Fibroblast of mammary gland (primary cell): ENCODE data around the gene ARHGAP21.
"Not testable (repeated sequence)": the region's sequence is repeated elsewhere in the genome, so short reads cannot be mapped to it uniquely, and the experiment has no call there.

ENCODE experiments used
- DNase-seq: peaks from one replicate; pipeline ENCODE4 v3.0.0-alpha.2; 2010; ENCODE audit warnings: low read depth
- H3K4me3 ChIP-seq: 2 replicates; pipeline ENCODE4 v1.5.1; 2011; ENCODE audit warnings: low read depth, mild to moderate bottlenecking, low read length, moderate library complexity; ENCODE audit not compliant: control insufficient read depth
- TF ChIP-seq, protein P1 (sequence below): conservative IDR thresholded peaks from 2 replicates; pipeline ENCODE4 v1.5.1; 2011; ENCODE audit warnings: low read depth, low read length, inconsistent platforms; ENCODE audit not compliant: control insufficient read depth, insufficient read depth

The ARHGAP21 gene

DNA sequence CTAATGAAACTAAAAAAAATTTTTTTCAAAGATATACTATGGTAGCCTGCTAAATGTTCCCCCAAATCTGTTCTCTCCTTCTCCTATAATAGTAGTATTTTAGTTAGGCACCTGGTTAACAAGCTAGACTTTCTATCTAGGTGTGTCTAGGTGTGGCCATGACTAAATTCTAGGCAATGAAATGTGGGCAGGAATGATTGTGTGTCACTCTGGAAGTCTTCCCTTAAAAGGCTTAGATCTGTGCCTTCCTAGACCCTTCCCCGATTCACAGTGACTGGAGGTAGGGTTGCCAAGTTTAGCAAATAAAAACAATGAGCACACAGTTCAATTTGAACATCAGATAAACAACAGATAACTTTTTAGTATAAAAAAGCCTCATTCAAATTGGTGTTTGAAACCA is 8.3 kb upstream of the ARHGAP21 start:
- TF ChIP-seq, protein P1, sequence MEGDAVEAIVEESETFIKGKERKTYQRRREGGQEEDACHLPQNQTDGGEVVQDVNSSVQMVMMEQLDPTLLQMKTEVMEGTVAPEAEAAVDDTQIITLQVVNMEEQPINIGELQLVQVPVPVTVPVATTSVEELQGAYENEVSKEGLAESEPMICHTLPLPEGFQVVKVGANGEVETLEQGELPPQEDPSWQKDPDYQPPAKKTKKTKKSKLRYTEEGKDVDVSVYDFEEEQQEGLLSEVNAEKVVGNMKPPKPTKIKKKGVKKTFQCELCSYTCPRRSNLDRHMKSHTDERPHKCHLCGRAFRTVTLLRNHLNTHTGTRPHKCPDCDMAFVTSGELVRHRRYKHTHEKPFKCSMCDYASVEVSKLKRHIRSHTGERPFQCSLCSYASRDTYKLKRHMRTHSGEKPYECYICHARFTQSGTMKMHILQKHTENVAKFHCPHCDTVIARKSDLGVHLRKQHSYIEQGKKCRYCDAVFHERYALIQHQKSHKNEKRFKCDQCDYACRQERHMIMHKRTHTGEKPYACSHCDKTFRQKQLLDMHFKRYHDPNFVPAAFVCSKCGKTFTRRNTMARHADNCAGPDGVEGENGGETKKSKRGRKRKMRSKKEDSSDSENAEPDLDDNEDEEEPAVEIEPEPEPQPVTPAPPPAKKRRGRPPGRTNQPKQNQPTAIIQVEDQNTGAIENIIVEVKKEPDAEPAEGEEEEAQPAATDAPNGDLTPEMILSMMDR, result no peak
- H3K4me3 ChIP-seq, result no peak overlapping the region
- no peak for DNase-seq

DNA sequence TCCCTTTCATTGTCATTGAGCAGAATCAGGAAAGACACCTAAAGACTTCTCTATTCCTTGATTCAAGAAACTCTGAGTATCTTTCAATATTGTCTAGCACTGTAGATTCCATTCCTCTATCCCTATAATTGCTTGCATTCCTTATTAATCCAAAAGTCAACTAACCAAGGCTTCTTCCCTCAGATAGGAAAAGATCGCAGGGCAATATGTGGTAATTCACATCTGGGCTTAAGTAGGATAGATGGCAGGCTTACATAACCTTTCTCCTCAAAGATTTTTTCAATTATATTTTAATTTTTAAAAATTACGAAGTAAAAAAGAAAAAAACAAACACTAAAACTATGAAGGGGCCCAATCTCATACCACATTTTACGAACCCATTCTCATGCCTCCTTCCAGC is 7.1 kb upstream of the ARHGAP21 start:
- DNase-seq, result no peak
- TF ChIP-seq, protein P1, result no peak
- H3K4me3 ChIP-seq, result no peak overlapping the region

DNA sequence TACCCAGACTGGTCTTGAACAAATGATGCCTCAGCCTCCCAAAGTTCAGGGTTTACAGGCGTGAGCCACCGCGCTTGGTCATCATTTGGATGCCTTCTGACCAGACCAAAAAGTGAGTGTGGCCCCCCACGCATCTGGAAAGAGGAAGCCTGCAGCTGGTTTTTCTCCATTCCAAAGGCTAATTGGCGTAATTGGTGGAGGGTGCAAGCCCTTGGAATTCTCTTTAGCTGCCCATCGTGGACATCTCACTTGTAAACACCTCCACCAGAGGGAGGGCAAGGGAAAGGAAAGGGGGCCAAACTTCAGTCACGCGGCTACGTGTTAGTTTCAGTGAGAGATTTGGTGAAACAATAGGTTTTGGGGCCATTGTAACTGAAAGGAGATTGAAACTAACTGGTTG is 4.1 kb upstream of the ARHGAP21 start:
- TF ChIP-seq, protein P1, result peak; percentile 20
- H3K4me3 ChIP-seq, result no peak overlapping the region
- DNase-seq, result no peak

DNA sequence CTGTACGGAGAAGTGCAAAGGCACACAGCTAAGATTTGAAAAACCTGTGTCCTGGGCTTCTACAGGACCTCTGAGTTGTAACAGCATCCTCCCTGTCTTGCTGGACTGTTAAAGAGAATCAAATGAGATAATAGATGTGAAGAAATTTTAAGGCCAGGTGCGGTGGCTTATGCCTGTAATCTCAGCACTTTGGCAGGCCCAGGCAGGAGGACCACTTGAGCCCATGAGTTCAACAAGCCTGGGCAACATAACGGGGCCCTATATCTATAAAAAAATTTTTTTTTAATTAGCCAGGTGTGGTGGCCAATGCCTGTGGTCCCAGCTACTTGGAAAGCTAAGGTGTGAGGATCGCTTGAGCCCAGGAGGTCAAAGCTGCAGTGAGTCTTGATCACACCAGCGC is 2.9 kb upstream of the ARHGAP21 start:
- H3K4me3 ChIP-seq, result no peak overlapping the region
- TF ChIP-seq, protein P1, result no peak
- no peak for DNase-seq

DNA sequence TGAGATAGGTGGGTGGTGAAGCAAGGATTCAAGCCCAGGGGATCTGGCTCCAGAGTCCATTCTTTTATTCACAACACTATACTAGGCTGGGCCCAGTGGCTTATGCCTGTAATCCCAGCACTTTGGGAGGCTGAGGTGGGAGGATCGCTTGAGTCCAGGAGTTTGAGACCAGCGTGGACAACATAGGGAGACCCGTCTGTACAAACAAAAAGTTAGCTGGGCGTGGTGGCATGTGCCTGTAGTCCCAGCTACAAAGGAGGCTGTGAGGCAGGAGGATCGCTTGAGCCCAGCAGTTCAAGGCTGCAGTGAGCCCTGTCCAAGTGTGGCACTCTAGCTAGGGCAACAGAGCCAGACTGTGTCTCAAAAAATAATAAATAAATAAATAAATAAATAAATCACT is 2.3 kb upstream of the ARHGAP21 start:
- not testable (repeated sequence) for H3K4me3 ChIP-seq, DNase-seq

DNA sequence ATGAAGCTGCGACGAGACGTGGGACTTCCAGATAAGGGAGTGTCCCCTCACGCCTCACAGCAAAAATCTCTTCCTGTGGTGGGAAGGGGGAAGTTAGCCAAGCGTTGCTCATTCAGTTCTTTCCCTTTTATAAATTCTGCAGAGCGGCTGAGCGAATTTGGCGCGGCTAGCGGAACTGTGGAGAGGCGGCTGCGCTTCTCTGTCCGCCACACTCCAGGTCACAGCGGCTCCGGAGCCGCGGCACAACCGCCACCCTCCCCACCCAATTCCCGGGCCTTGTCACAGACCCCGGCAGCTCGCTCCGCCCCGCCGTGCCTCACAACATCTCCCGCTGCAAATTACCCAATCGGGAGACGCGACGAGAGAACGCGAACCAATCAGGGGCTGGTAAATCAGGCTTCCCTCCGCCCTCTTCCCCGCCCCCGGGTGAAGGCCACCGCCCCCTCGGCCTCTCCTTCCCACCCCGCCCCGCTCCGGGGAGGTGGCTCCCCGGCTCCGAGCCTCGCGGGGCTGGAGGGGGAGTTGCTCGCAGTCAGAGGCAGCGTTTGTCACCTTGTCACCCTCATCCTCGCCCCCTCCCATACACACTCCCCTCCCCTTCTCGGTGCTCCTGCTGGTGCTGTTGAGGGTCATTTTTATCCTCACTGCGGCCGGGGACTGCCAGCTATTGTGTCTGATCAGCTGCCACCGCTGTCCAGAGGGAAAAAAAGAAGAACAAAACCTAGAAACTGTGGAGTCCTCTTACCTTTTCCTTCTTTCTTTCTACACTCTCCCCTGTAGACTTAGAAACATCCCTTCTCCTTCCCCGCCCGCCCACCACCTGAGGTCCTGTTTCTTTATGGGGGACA is 918 bp upstream of the ARHGAP21 start:
- TF ChIP-seq, protein P1, result no peak
- peak; percentile 96 for DNase-seq
- H3K4me3 ChIP-seq, result peak overlapping the region; percentile 83

DNA sequence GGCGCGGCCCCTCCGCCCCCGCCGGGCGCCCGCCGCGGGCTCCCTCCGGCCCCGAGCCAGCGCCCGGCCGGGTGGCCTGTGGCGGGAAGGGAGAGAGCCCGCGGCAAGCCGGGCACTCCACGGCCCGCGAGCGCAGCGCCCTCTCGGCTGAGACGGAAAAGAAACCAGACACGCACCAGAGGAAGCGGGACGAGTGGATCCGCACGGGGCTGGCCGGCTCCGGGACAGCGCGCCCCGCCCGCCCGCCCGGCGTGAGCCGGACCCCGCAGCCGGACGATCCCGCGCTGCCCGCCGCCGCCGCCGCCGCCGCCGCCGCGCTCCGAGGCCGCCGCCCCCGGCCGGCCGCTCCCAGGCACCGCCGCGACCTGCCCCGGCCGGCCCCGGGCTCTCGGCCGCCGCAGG is 300 bp downstream of the ARHGAP21 start:
- no peak for DNase-seq
- peak overlapping the region; percentile 80 for H3K4me3 ChIP-seq
- TF ChIP-seq, protein P1, result no peak
